C4-2B (cell line): ENCODE measurements around the gene ADGRF4.

Experiments used
- CTCF ChIP-seq: fragments of 450-650 bp; conservative IDR thresholded peaks from 2 replicates; pipeline ENCODE4 v1.5.1; 2017; ENCODE audit warnings: mild to moderate bottlenecking
- ZFX ChIP-seq: fragments of 450-650 bp; IDR thresholded peaks from 2 replicates; pipeline ENCODE4 v1.6.1; 2017

GRCh38 chr6:47700053-47700452, 1.7 kb downstream of the ADGRF4 start:
- TF ChIP-seq CTCF: no peak
- no peak for TF ChIP-seq ZFX
